Lung (tissue), 12 donors: ENCODE data around the gene SLC16A2. TPM values are rescaled to one million over a fixed set of nuclear protein-coding genes. Genes with fewer than 3 reads are reported as not detected.

Experiments used
- ATAC-seq: fragments of 200-7000 bp; cut with Tn5 transposase; one replicate; pipeline ENCODE4 v1.9.1; 2020; ENCODE audit warnings: moderate number of reproducible peaks; ENCODE audit not compliant: insufficient read depth, low FRiP score
- DNase-seq, 3 donors: peaks; one replicate each; pipeline ENCODE4 v3.0.0-alpha.2; 2013 to 2017
- H3K27ac ChIP-seq, 2 donors: one replicate each; pipeline ENCODE4 v1.5.1; 2013; ENCODE audit warnings: mild to moderate bottlenecking in 2 of 2, moderate library complexity in 2 of 2, control low read depth in 1 of 2, inconsistent platforms in 1 of 2, low read depth in 1 of 2, low read length in 1 of 2
- H3K27me3 ChIP-seq, 3 donors: one replicate each; pipeline ENCODE4 v1.5.1; 2013; ENCODE audit warnings: low read length in 2 of 3; ENCODE audit not compliant: control insufficient read depth in 3 of 3, insufficient read depth in 3 of 3
- H3K36me3 ChIP-seq, 4 donors: one replicate each; pipeline ENCODE4 v1.5.1; 2013; ENCODE audit warnings: low read length in 4 of 4, mild to moderate bottlenecking in 1 of 4, moderate library complexity in 1 of 4; ENCODE audit not compliant: control insufficient read depth in 4 of 4, insufficient read depth in 4 of 4
- H3K4me1 ChIP-seq, 5 donors: one replicate each; pipeline ENCODE4 v1.5.1; 2013; ENCODE audit warnings: low read length in 5 of 5, mild to moderate bottlenecking in 2 of 5, moderate library complexity in 1 of 5; ENCODE audit not compliant: control insufficient read depth in 5 of 5, insufficient read depth in 5 of 5
- H3K4me3 ChIP-seq: one replicate; pipeline ENCODE4 v1.5.1; 2013; ENCODE audit warnings: mild to moderate bottlenecking, control low read depth, moderate library complexity
- H3K9ac ChIP-seq, 2 donors: one replicate each; pipeline ENCODE4 v1.5.1; 2013; ENCODE audit warnings: low read length in 2 of 2, control low read depth in 1 of 2; ENCODE audit not compliant: insufficient read depth in 1 of 2
- H3K9me3 ChIP-seq, 4 donors: one replicate each; pipeline ENCODE4 v1.5.1; 2013; ENCODE audit warnings: low read length in 3 of 4, mild to moderate bottlenecking in 1 of 4, moderate library complexity in 1 of 4; ENCODE audit not compliant: control insufficient read depth in 4 of 4, insufficient read depth in 3 of 4
- CTCF ChIP-seq: IDR thresholded peaks from 2 replicates; pipeline ENCODE4 v1.5.1; 2012; ENCODE audit warnings: mild to moderate bottlenecking; ENCODE audit errors: control extremely low read depth, extremely low read depth
- WGBS, 2 donors: extraction: QIAGEN DNeasy Blood & Tissue Kit; methylation state at CpG; one replicate each; pipeline ENCODE4 v1.1.7; 2013; 5-methylcytosine and 5-hydroxymethylcytosine counted together
- polyA plus RNA-seq, 2 donors: library from polyadenylated mRNA; stranded (reverse); fragments of 200-250 nt; gene quantifications; one replicate each; pipeline ENCODE4 v1.2.1, GENCODE V29; 2013
- total RNA-seq, 2 donors: library from RNA; depleted of rRNA in 1 of 2; stranded (reverse); fragments of >200 nt in 1 of 2; gene quantifications; one replicate each; pipeline ENCODE4 v1.2.1, GENCODE V29; 2014 to 2021
- donor health status: control.
- donor health status: control.
- donor health status: Bipolar disorder and iron deficiency.
- donor health status: healthy.
- donor health status: DM: yes; HTN: yes; CAD: no.

SLC16A2 gene
- total and polyA plus RNA-seq, 4 donors: 2.1 to 13.4 (median 8.3) TPM

- no peak for DNase-seq
- Histone ChIP-seq H3K4me1 (peaks cover 0 to 7% (median 0%) of the 10 kb centered on the region in 5 donors), H3K4me3 (no peak overlapping the region), H3K27me3 (peaks cover 0 to 3% (median 0%) of the 10 kb centered on the region in 3 donors), H3K9ac (no peak overlapping the region), H3K27ac (peak overlapping the region; percentile 63 to 79), H3K9me3 (no peaks in the 10 kb centered on the region), H3K36me3 (no peaks in the 10 kb centered on the region)
- 26 to 29% methylated on average over 5 of the region's 5 CpGs for WGBS, 2 donors
- no peak for TF ChIP-seq CTCF
- no peak for ATAC-seq
These were observed 113.8 kb downstream of the SLC16A2 start for GRCh38 chrX:74535086-74535407.

- H3K9ac ChIP-seq: no peak overlapping the region
- H3K4me3 ChIP-seq: peak overlapping the region; percentile 15
- peaks cover 0 to 7% (median 0%) of the 10 kb centered on the region in 5 donors for H3K4me1 ChIP-seq
- WGBS, 2 donors: 1 to 28% methylated on average over 29 to 37 of the region's 37 CpGs
- no peaks in the 10 kb centered on the region for H3K9me3 ChIP-seq
- no peak for TF ChIP-seq CTCF
- peaks cover 0 to 4% (median 0%) of the 10 kb centered on the region in 3 donors for H3K27me3 ChIP-seq
- H3K36me3 ChIP-seq: no peaks in the 10 kb centered on the region
- H3K27ac ChIP-seq: peak overlapping the region; percentile 73 to 79
- ATAC-seq (peak; percentile 62), DNase-seq (peak; percentile 69 to 84 (median 80))
These were observed 114.3 kb downstream of the SLC16A2 start for GRCh38 chrX:74535408-74536151.

- Histone ChIP-seq H3K4me3 (peak overlapping the region; percentile 15), H3K27me3 (peaks cover 0 to 4% (median 0%) of the 10 kb centered on the region in 3 donors), H3K9ac (no peak overlapping the region), H3K27ac (peak overlapping the region; percentile 73 to 79), H3K4me1 (peaks cover 0 to 7% (median 0%) of the 10 kb centered on the region in 5 donors), H3K36me3 (no peaks in the 10 kb centered on the region), H3K9me3 (no peaks in the 10 kb centered on the region)
- ATAC-seq (peak; percentile 70), DNase-seq (peak; percentile 95 to 97 (median 96))
- no peak for TF ChIP-seq CTCF
- WGBS, 2 donors: 0 to 33% methylated on average over 30 to 48 of the region's 48 CpGs
These were observed 115.0 kb downstream of the SLC16A2 start for GRCh38 chrX:74536152-74536831.
